BLaER1 treated with 17β-estradiol and CSF1 and Interleukin-3, amounts not matched to agents 10 nM and 100 nM (cell line): ENCODE results near the gene APBA3.

ENCODE experiments used
- H3K27ac ChIP-seq, 11 experiments: shearing (Covaris generic); formaldehyde crosslinking; 2 replicates each; pipeline ENCODE4 v1.8.1; 2022
- H3K27me3 ChIP-seq, 11 experiments: shearing (Covaris generic); formaldehyde crosslinking; 2 replicates each; pipeline ENCODE4 v1.8.1; 2022
- H3K36me3 ChIP-seq, 11 experiments: shearing (Covaris generic); formaldehyde crosslinking; 2 replicates each; pipeline ENCODE4 v1.8.1; 2022
- H3K4me1 ChIP-seq, 10 experiments: shearing (Covaris generic); formaldehyde crosslinking; 2 replicates each; pipeline ENCODE4 v1.8.1; 2022
- H3K4me2 ChIP-seq, 11 experiments: shearing (Covaris generic); formaldehyde crosslinking; 2 replicates each; pipeline ENCODE4 v1.8.1; 2022
- H3K4me3 ChIP-seq, 10 experiments: shearing (Covaris generic); formaldehyde crosslinking; 2 replicates each; pipeline ENCODE4 v1.8.1; 2022
- H3K9ac ChIP-seq, 11 experiments: shearing (Covaris generic); formaldehyde crosslinking; 2 replicates each; pipeline ENCODE4 v1.8.1; 2022
- H3K9me3 ChIP-seq, 11 experiments: shearing (Covaris generic); formaldehyde crosslinking; replicated peaks in 1 of 11; 2 replicates each; pipeline ENCODE4 v1.8.1; 2022
- H4K20me1 ChIP-seq, 11 experiments: shearing (Covaris generic); formaldehyde crosslinking; 2 replicates each; pipeline ENCODE4 v1.8.1; 2022
- Cebpa-rat ChIP-seq, 11 experiments: shearing (Covaris generic); IDR thresholded peaks; 2 replicates each; pipeline ENCODE4 v1.8.1; 2022

The APBA3 gene

GRCh38 chr19:3804429-3804828 lies 42.9 kb upstream of the APBA3 start:
- peaks cover 21 to 42% (median 37%) of the 10 kb centered on the region in 11 experiments for H3K27me3 ChIP-seq
- no peaks in the 10 kb centered on the region for H3K36me3 ChIP-seq
- no peak overlapping the region for H3K4me3 ChIP-seq
- peaks cover 23 to 57% (median 39%) of the 10 kb centered on the region in 10 experiments for H3K4me1 ChIP-seq
- H3K9me3 ChIP-seq = no peaks in the 10 kb centered on the region
- H3K27ac ChIP-seq = no peak overlapping the region; a peak in 1 of 22 replicates
- no peak for TF ChIP-seq Cebpa-rat (IDR thresholded peaks at IDR 0.05)
- H4K20me1 ChIP-seq = no peaks in the 10 kb centered on the region; a peak in 1 of 22 replicates
- no peak overlapping the region for H3K4me2 ChIP-seq
- no peak overlapping the region for H3K9ac ChIP-seq

- Histone ChIP-seq H3K4me2 (no peak overlapping the region), H3K9me3 (no peaks in the 10 kb centered on the region), H3K9ac (no peak overlapping the region), H3K4me1 (peaks cover 18 to 57% (median 36%) of the 10 kb centered on the region in 10 experiments), H3K27ac (no peak overlapping the region), H4K20me1 (no peaks in the 10 kb centered on the region; a peak in 1 of 22 replicates), H3K4me3 (no peak overlapping the region), H3K36me3 (no peaks in the 10 kb centered on the region), H3K27me3 (peaks cover 21 to 46% (median 40%) of the 10 kb centered on the region in 11 experiments)
- no peak for TF ChIP-seq Cebpa-rat (IDR thresholded peaks at IDR 0.05)
These were observed 42.5 kb upstream of the APBA3 start for GRCh38 chr19:3803986-3804385.

- no peaks in the 10 kb centered on the region for H3K9me3 ChIP-seq
- no peaks in the 10 kb centered on the region; a peak in 1 of 22 replicates for H4K20me1 ChIP-seq
- peaks cover 14 to 55% (median 35%) of the 10 kb centered on the region in 10 experiments for H3K4me1 ChIP-seq
- peaks cover 21 to 48% (median 40%) of the 10 kb centered on the region in 11 experiments for H3K27me3 ChIP-seq
- H3K9ac ChIP-seq = no peak overlapping the region
- H3K4me3 ChIP-seq = no peak overlapping the region
- TF ChIP-seq Cebpa-rat (IDR thresholded peaks at IDR 0.05) = no peak
- no peak overlapping the region for H3K4me2 ChIP-seq
- no peak overlapping the region for H3K27ac ChIP-seq
- no peaks in the 10 kb centered on the region for H3K36me3 ChIP-seq
These were observed 41.8 kb upstream of the APBA3 start for GRCh38 chr19:3803114-3803888.

GRCh38 chr19:3801412-3802096 lies 40.1 kb upstream of the APBA3 start:
- peaks cover 21 to 48% (median 40%) of the 10 kb centered on the region in 11 experiments for H3K27me3 ChIP-seq
- no peaks in the 10 kb centered on the region for H3K36me3 ChIP-seq
- H3K4me2 ChIP-seq = peak overlapping the region; percentile 78 to 91 (median 80)
- no peak overlapping the region for H3K27ac ChIP-seq
- peaks cover 3 to 8% (median 4%) of the 10 kb centered on the region in 11 experiments for H3K9me3 ChIP-seq
- H3K4me1 ChIP-seq = peaks cover 14 to 54% (median 36%) of the 10 kb centered on the region in 10 experiments
- H3K4me3 ChIP-seq = peak overlapping the region in 9 of 10 experiments; percentile 8 to 63 (median 38); a peak in 16 of 20 replicates
- H3K9ac ChIP-seq = peak overlapping the region in 7 of 11 experiments; percentile 2 to 44 (median 31); a peak in 6 of 22 replicates
- no peak for TF ChIP-seq Cebpa-rat (IDR thresholded peaks at IDR 0.05)
- no peaks in the 10 kb centered on the region; a peak in 1 of 22 replicates for H4K20me1 ChIP-seq

GRCh38 chr19:3800996-3801395 lies 39.5 kb upstream of the APBA3 start:
- peak overlapping the region; percentile 78 to 91 (median 80) for H3K4me2 ChIP-seq
- H3K9me3 ChIP-seq = peaks cover 9 to 14% (median 10%) of the 10 kb centered on the region in 11 experiments
- H4K20me1 ChIP-seq = no peaks in the 10 kb centered on the region; a peak in 1 of 22 replicates
- H3K27me3 ChIP-seq = peaks cover 21 to 48% (median 40%) of the 10 kb centered on the region in 11 experiments
- no peak overlapping the region for H3K27ac ChIP-seq
- H3K36me3 ChIP-seq = no peaks in the 10 kb centered on the region
- H3K4me3 ChIP-seq = peak overlapping the region in 9 of 10 experiments; percentile 8 to 63 (median 38); a peak in 13 of 20 replicates
- peaks cover 14 to 52% (median 35%) of the 10 kb centered on the region in 10 experiments for H3K4me1 ChIP-seq
- H3K9ac ChIP-seq = peak overlapping the region in 4 of 11 experiments; percentile 5 to 44 (median 20); a peak in 2 of 22 replicates
- TF ChIP-seq Cebpa-rat (IDR thresholded peaks at IDR 0.05) = no peak

GRCh38 chr19:3798137-3798536 lies 36.6 kb upstream of the APBA3 start:
- peak overlapping the region in 10 of 11 experiments; percentile 1 to 55 (median 20); a peak in 16 of 22 replicates for H3K4me2 ChIP-seq
- H3K27ac ChIP-seq = no peak overlapping the region
- no peak for TF ChIP-seq Cebpa-rat (IDR thresholded peaks at IDR 0.05)

GRCh38 chr19:3796358-3796757 lies 34.9 kb upstream of the APBA3 start:
- H3K27ac ChIP-seq = no peak overlapping the region
- H3K9me3 ChIP-seq = peaks cover 11 to 24% (median 14%) of the 10 kb centered on the region in 11 experiments
- no peaks in the 10 kb centered on the region for H4K20me1 ChIP-seq
- no peak overlapping the region for H3K4me3 ChIP-seq
- H3K27me3 ChIP-seq = peaks cover 7 to 28% (median 22%) of the 10 kb centered on the region in 11 experiments
- TF ChIP-seq Cebpa-rat (IDR thresholded peaks at IDR 0.05) = no peak
- H3K4me2 ChIP-seq = no peak overlapping the region
- peaks cover 6 to 39% (median 25%) of the 10 kb centered on the region in 10 experiments for H3K4me1 ChIP-seq
- H3K36me3 ChIP-seq = no peaks in the 10 kb centered on the region
- no peak overlapping the region for H3K9ac ChIP-seq

More at GRCh38 chr19:3798137-3798536, 36.6 kb upstream of the APBA3 start:
- Histone ChIP-seq H3K4me3 (no peak overlapping the region), H3K9me3 (peaks cover 10 to 19% (median 12%) of the 10 kb centered on the region in 11 experiments), H3K9ac (0 out of 22 replicates have a peak overlapping the region, but pooled peaks of 1 of the 11 experiments have one; percentile 26), H3K27me3 (peaks cover 21 to 45% (median 40%) of the 10 kb centered on the region in 11 experiments), H3K4me1 (peaks cover 14 to 50% (median 35%) of the 10 kb centered on the region in 10 experiments), H3K36me3 (no peaks in the 10 kb centered on the region), H4K20me1 (no peaks in the 10 kb centered on the region; a peak in 1 of 22 replicates)

- TF ChIP-seq Cebpa-rat (IDR thresholded peaks at IDR 0.05) = no peak
- Histone ChIP-seq H4K20me1 (no peaks in the 10 kb centered on the region), H3K9me3 (peaks cover 19 to 35% (median 25%) of the 10 kb centered on the region in 11 experiments), H3K27ac (no peak overlapping the region), H3K4me1 (peaks cover 0 to 15% (median 11%) of the 10 kb centered on the region in 10 experiments; a peak in 11 of 20 replicates), H3K36me3 (no peaks in the 10 kb centered on the region), H3K9ac (no peak overlapping the region), H3K27me3 (peaks cover 0 to 2% (median 0%) of the 10 kb centered on the region in 11 experiments; a peak in 1 of 22 replicates), H3K4me3 (no peak overlapping the region), H3K4me2 (no peak overlapping the region)
These were observed 32.3 kb upstream of the APBA3 start for GRCh38 chr19:3793799-3794198.
